MV-4-11 (cell line): Measurements from ENCODE around the gene BMS1.

Experiments
- DNase-seq: peaks from one replicate; lab custom pipeline; 2025; lab: John Stamatoyannopoulos, UW

BMS1 gene

GRCh38 chr10:42867571-42867970 is 85.0 kb downstream of the BMS1 start:
- DNase-seq, result no peak

GRCh38 chr10:42868530-42868929 is 85.9 kb downstream of the BMS1 start:
- DNase-seq, result no peak

- no peak for DNase-seq
These were observed 87.4 kb downstream of the BMS1 start for GRCh38 chr10:42869977-42870350.

GRCh38 chr10:42871138-42871641 is 88.6 kb downstream of the BMS1 start:
- DNase-seq, result peak; percentile 18

- DNase-seq, result no peak
These were observed 89.2 kb downstream of the BMS1 start for GRCh38 chr10:42871823-42872222.

GRCh38 chr10:42872865-42873435 is 90.4 kb downstream of the BMS1 start:
- no peak for DNase-seq

- DNase-seq, result no peak
These were observed 92.3 kb downstream of the BMS1 start for GRCh38 chr10:42874713-42875387.

GRCh38 chr10:42875388-42875755 is 92.8 kb downstream of the BMS1 start:
- DNase-seq, result no peak

- no peak for DNase-seq
These were observed 93.3 kb downstream of the BMS1 start for GRCh38 chr10:42875798-42876341.

GRCh38 chr10:42876476-42876875 is 93.9 kb downstream of the BMS1 start:
- no peak for DNase-seq

- DNase-seq, result no peak
These were observed 94.3 kb downstream of the BMS1 start for GRCh38 chr10:42876945-42877344.

- no peak for DNase-seq
These were observed 95.0 kb downstream of the BMS1 start for GRCh38 chr10:42877496-42878030.

GRCh38 chr10:42878134-42878820 is 95.7 kb downstream of the BMS1 start:
- no peak for DNase-seq

- DNase-seq, result no peak
These were observed 96.2 kb downstream of the BMS1 start for GRCh38 chr10:42878821-42879195.

- DNase-seq, result no peak
These were observed 97.0 kb downstream of the BMS1 start for GRCh38 chr10:42879380-42880254.

GRCh38 chr10:42880255-42880620 is 97.6 kb downstream of the BMS1 start:
- no peak for DNase-seq

GRCh38 chr10:42882597-42882996 is 100.0 kb downstream of the BMS1 start:
- DNase-seq, result no peak
